HepG2 (cell line): ENCODE data around the gene SDC4. TPM values are rescaled to one million over a fixed set of nuclear protein-coding genes. Genes with fewer than 3 reads are reported as not detected.

Experiments used
- AGO1 ChIP-seq: fragments of 200-400 bp; formaldehyde crosslinking; IDR thresholded peaks from 2 replicates; pipeline ENCODE4 v1.6.1; 2017; ENCODE audit warnings: mild to moderate bottlenecking, low read depth, low read length, moderate library complexity; ENCODE audit not compliant: poor library complexity, severe bottlenecking
- AHR ChIP-seq: IDR thresholded peaks from 2 replicates; pipeline ENCODE4 v1.6.1; 2018; ENCODE audit warnings: missing genetic modification reagents, missing compliant biosample characterization
- ARNTL ChIP-seq: sonication (generic); formaldehyde crosslinking; IDR thresholded peaks from 2 replicates; pipeline ENCODE4 v1.4.0; 2020; ENCODE audit warnings: mild to moderate bottlenecking, missing genetic modification reagents
- DNMT3B ChIP-seq: conservative IDR thresholded peaks from 2 replicates; pipeline ENCODE4 v1.6.1; 2016; ENCODE audit warnings: missing biosample characterization, control low read depth
- GATA4 ChIP-seq: sonication (generic); IDR thresholded peaks from 2 replicates; pipeline ENCODE4 v1.6.1; 2016; ENCODE audit warnings: antibody characterized with exemption, low read depth, borderline replicate concordance
- GTF2F1 ChIP-seq: fragments of 150-350 bp; IDR thresholded peaks from 2 replicates; pipeline ENCODE4 v1.6.1; 2014; ENCODE audit warnings: low read length
- KLF15 ChIP-seq: sonication (generic); formaldehyde crosslinking; IDR thresholded peaks from 2 replicates; pipeline ENCODE4 v1.8.1; 2023; ENCODE audit warnings: borderline replicate concordance, mild to moderate bottlenecking, inconsistent platforms, missing genetic modification reagents, mixed read lengths
- MTF2 ChIP-seq: sonication (generic); formaldehyde crosslinking; IDR thresholded peaks from 2 replicates; pipeline ENCODE4 v1.5.0; 2020; ENCODE audit warnings: missing genetic modification reagents, borderline replicate concordance
- MYC ChIP-seq: sonication (generic); formaldehyde crosslinking; IDR thresholded peaks from 2 replicates; pipeline ENCODE4 v1.9.0; 2021; ENCODE audit warnings: missing genetic modification reagents, borderline replicate concordance
- NCOA2 ChIP-seq: sonication (generic); formaldehyde crosslinking; IDR thresholded peaks from 2 replicates; pipeline ENCODE4 v1.8.0; 2022; ENCODE audit warnings: inconsistent platforms
- NCOA5 ChIP-seq: sonication (generic); formaldehyde crosslinking; IDR thresholded peaks from 2 replicates; pipeline ENCODE4 v1.4.0; 2020; ENCODE audit warnings: missing genetic modification reagents
- NFE2L2 ChIP-seq: fragments of 150-350 bp; IDR thresholded peaks from 2 replicates; pipeline ENCODE4 v1.6.1; 2014; ENCODE audit warnings: low read length
- PLRG1 ChIP-seq: fragments of 450-650 bp; conservative IDR thresholded peaks from 2 replicates; pipeline ENCODE4 v1.6.1; 2016
- SIN3A ChIP-seq: IDR thresholded peaks from 2 replicates; pipeline ENCODE4 v1.6.1; 2011; ENCODE audit warnings: low read depth, mild to moderate bottlenecking, control low read depth, low read length, borderline replicate concordance
- TBX3 ChIP-seq: fragments of 450-650 bp; IDR thresholded peaks from 2 replicates; pipeline ENCODE4 v1.6.1; 2017; ENCODE audit warnings: antibody characterized with exemption, mild to moderate bottlenecking, inconsistent platforms, borderline replicate concordance
- TMF1 ChIP-seq: sonication (generic); formaldehyde crosslinking; IDR thresholded peaks from 2 replicates; pipeline ENCODE4 v1.8.1; 2022; ENCODE audit warnings: low read depth, missing genetic modification reagents
- ZBTB7B ChIP-seq: sonication (generic); formaldehyde crosslinking; IDR thresholded peaks from 2 replicates; pipeline ENCODE4 v1.4.0; 2020; ENCODE audit warnings: missing genetic modification reagents
- ZNF101 ChIP-seq: sonication (generic); formaldehyde crosslinking; IDR thresholded peaks from 2 replicates; pipeline ENCODE4 v1.4.0; 2020; ENCODE audit warnings: mild to moderate bottlenecking, low read depth, missing genetic modification reagents, borderline replicate concordance
- ZNF20 ChIP-seq: sonication (generic); formaldehyde crosslinking; IDR thresholded peaks from 2 replicates; pipeline ENCODE4 v1.4.0; 2020; ENCODE audit warnings: mild to moderate bottlenecking, moderate library complexity, missing genetic modification reagents
- ZNF232 ChIP-seq: sonication (generic); formaldehyde crosslinking; IDR thresholded peaks from 2 replicates; pipeline ENCODE4 v1.4.0; 2020; ENCODE audit warnings: missing genetic modification reagents, borderline replicate concordance
- ZNF260 ChIP-seq: sonication (generic); formaldehyde crosslinking; IDR thresholded peaks from 2 replicates; pipeline ENCODE4 v1.4.0; 2020; ENCODE audit warnings: missing genetic modification reagents, low read depth, mild to moderate bottlenecking, borderline replicate concordance
- ZNF326 ChIP-seq: sonication (generic); formaldehyde crosslinking; IDR thresholded peaks from 2 replicates; pipeline ENCODE4 v1.4.0; 2020; ENCODE audit warnings: missing genetic modification reagents, borderline replicate concordance
- ZNF331 ChIP-seq: sonication (generic); formaldehyde crosslinking; IDR thresholded peaks from 2 replicates; pipeline ENCODE4 v1.4.0; 2020; ENCODE audit warnings: missing genetic modification reagents
- ZNF44 ChIP-seq: sonication (generic); formaldehyde crosslinking; IDR thresholded peaks from 2 replicates; pipeline ENCODE4 v1.5.1; 2020; ENCODE audit warnings: mild to moderate bottlenecking, missing genetic modification reagents
- ZNF644 ChIP-seq: IDR thresholded peaks from 2 replicates; pipeline ENCODE4 v1.6.1; 2016; ENCODE audit warnings: low read depth
- ZNF747 ChIP-seq: sonication (generic); formaldehyde crosslinking; IDR thresholded peaks from 2 replicates; pipeline ENCODE4 v1.8.1; 2023; ENCODE audit warnings: missing genetic modification reagents, mild to moderate bottlenecking, borderline replicate concordance
- ZNF781 ChIP-seq: sonication (generic); formaldehyde crosslinking; IDR thresholded peaks from 2 replicates; pipeline ENCODE4 v1.5.1; 2020; ENCODE audit warnings: borderline replicate concordance, mild to moderate bottlenecking, missing genetic modification reagents; ENCODE audit errors: not compliant biosample characterization
- ZSCAN9 ChIP-seq: IDR thresholded peaks from 2 replicates; pipeline ENCODE4 v1.6.1; 2016; ENCODE audit warnings: borderline replicate concordance
- polyA plus RNA-seq, 8 experiments: library from polyadenylated mRNA; depleted of rRNA in 3 of 8; stranded (reverse) in 7 of 8; unstranded in 1 of 8; fragments of >200 nt; fragmentation: Illumina TruSeq in 4 of 8; extraction: Trizol in 4 of 8; gene quantifications; 2 replicates each; pipeline versions ENCODE4 v1.2.1 to v1.2.3, GENCODE V29; 2011 to 2016; ENCODE audit warnings: low read depth in 4 of 8, missing spikeins in 1 of 8, mixed read lengths in 1 of 8; ENCODE audit not compliant: insufficient read depth in 1 of 8
- total RNA-seq, 5 experiments: library from RNA; depleted of rRNA; stranded (reverse); fragments of >200 nt; fragmentation: Illumina TruSeq; extraction: Trizol; gene quantifications; 2 replicates each; pipeline ENCODE4 v1.2.3, GENCODE V29; 2016; ENCODE audit warnings: low read depth in 1 of 5
- TF ChIP-seq, protein P1 (sequence below): sonication (generic); formaldehyde crosslinking; IDR thresholded peaks from 2 replicates; pipeline ENCODE4 v1.5.0; 2020; ENCODE audit warnings: missing genetic modification reagents
- TF ChIP-seq, protein P2 (sequence below): IDR thresholded peaks from 2 replicates; pipeline ENCODE4 v1.6.1; 2016; ENCODE audit warnings: mild to moderate bottlenecking

Gene SDC4
- total and polyA plus RNA-seq, 2 of the 13 experiments (the other 11 are each of a cell fraction or from before 2014, with no cell fraction given): 49.0 to 65.1 TPM

DNA sequence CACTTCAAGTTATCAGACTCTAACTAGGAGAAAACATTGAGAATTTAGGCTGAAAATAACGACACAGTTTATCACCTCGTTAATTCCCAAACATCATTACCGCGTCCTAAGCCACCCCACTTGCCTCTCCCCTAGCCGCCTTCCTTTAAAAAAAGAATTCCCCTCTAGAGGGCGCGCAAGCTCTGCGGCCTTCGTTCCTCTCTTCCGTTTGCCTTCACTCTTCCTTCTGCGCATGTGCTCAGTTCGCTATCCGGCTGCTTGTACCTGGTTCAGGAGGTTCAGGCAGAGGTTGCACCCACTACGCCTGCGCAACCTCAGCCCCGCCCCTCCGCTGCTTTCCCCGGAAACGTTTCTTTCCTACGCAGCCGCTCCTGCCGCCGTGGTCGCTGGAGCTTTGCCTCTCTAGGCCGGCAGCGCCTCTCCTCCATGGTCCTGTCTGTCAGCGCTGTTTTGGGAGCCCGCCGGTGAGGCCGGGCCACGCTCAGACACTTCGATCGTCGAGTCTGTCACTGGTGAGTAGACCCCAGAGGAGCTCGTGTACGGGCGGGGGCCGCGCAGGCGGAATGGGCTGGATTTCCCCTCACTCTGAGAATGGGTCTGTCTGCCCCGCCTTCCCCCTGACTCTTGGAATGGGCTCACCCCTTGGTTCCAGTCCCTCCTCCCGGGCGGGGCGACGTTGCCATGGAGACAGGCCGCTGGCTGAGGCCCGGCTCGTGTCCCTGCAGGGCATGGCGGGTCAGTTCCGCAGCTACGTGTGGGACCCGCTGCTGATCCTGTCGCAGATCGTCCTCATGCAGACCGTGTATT, 14.8 kb upstream of the SDC4 start, which contains the start of gene SYS1 (continued):
- TF ChIP-seq ZNF781 (CRISPR knock-in tag) (peak; percentile 97), KLF15 (0 out of 2 replicates have a peak, but pooled peaks have one; percentile 54), ZNF44 (CRISPR knock-in tag) (no peak; the same call in 1 of the 2 replicates), DNMT3B (CRISPR knock-in tag) (peak; percentile 55), ZNF331 (CRISPR knock-in tag) (peak; percentile 95), SIN3A (peak; percentile 100), ZNF20 (no peak), ARNTL (CRISPR knock-in tag) (peak; percentile 94), NFE2L2 (peak; percentile 28; the same call in 1 of the 2 replicates), ZNF747 (CRISPR knock-in tag) (peak; percentile 99), PLRG1 (no peak), MTF2 (CRISPR knock-in tag) (no peak; the same call in 1 of the 2 replicates), ZNF101 (CRISPR knock-in tag) (peak; percentile 89; the same call in 1 of the 2 replicates), ZSCAN9 (peak; percentile 98), GATA4 (peak; percentile 53; the same call in 1 of the 2 replicates), NCOA2 (CRISPR knock-in tag) (peak; percentile 74), AHR (peak; percentile 99), ZNF326 (CRISPR knock-in tag) (no peak; the same call in 1 of the 2 replicates), AGO1 (peak; percentile 86), MYC (CRISPR knock-in tag) (peak; percentile 78), ZNF232 (CRISPR knock-in tag) (peak; percentile 77; the same call in 1 of the 2 replicates), ZNF260 (CRISPR knock-in tag) (no peak), ZBTB7B (peak; percentile 79), ZNF644 (CRISPR knock-in tag) (no peak), TMF1 (CRISPR knock-in tag) (0 out of 2 replicates have a peak, but pooled peaks have one; percentile 31), GTF2F1 (peak; percentile 79), NCOA5 (CRISPR knock-in tag) (no peak), TBX3 (peak; percentile 65; the same call in 1 of the 2 replicates)
- TF ChIP-seq, protein P1, sequence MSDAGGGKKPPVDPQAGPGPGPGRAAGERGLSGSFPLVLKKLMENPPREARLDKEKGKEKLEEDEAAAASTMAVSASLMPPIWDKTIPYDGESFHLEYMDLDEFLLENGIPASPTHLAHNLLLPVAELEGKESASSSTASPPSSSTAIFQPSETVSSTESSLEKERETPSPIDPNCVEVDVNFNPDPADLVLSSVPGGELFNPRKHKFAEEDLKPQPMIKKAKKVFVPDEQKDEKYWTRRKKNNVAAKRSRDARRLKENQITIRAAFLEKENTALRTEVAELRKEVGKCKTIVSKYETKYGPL: no peak; the same call in 1 of the 2 replicates
- TF ChIP-seq, protein P2, sequence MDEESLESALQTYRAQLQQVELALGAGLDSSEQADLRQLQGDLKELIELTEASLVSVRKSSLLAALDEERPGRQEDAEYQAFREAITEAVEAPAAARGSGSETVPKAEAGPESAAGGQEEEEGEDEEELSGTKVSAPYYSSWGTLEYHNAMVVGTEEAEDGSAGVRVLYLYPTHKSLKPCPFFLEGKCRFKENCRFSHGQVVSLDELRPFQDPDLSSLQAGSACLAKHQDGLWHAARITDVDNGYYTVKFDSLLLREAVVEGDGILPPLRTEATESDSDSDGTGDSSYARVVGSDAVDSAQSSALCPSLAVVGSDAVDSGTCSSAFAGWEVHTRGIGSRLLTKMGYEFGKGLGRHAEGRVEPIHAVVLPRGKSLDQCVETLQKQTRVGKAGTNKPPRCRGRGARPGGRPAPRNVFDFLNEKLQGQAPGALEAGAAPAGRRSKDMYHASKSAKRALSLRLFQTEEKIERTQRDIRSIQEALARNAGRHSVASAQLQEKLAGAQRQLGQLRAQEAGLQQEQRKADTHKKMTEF: peak; percentile 99
